Measurements from ENCODE around the gene TPGS1. TPM values are rescaled to one million over a fixed set of nuclear protein-coding genes. Genes with fewer than 3 reads are reported as not detected.
"Not testable (repeated sequence)": the region's sequence is repeated elsewhere in the genome, so short reads cannot be mapped to it uniquely, and the experiment has no call there.

Gene TPGS1
- total RNA-seq, 1 donor from 2014 or later, result 15.6 TPM

- no peak for DNase-seq
Measured at GRCh38 chr19:478236-478903, 28.9 kb upstream of the TPGS1 start.

DNA sequence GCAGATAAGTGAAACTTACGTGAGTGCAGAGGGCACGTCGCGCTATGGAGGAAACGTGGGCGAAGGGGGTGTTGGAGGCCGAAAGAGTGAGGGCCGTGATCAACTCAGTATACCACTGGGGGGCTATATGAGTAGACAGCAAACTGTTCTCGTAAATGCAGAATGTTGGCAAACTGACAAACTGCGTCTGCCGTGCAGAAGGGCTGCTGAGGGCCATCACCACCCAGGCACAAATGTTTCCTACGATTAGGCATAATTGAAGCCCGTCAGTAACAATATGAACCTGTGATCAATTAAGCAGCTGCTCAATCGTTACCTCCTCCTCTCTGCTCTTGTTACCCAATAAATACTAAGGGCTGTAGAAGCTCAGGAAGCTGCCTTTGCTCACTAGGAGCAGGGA is 28.3 kb upstream of the TPGS1 start:
- DNase-seq, result no peak

GRCh38 chr19:480016-480855 is 27.1 kb upstream of the TPGS1 start:
- peak; percentile 43 for DNase-seq

DNA sequence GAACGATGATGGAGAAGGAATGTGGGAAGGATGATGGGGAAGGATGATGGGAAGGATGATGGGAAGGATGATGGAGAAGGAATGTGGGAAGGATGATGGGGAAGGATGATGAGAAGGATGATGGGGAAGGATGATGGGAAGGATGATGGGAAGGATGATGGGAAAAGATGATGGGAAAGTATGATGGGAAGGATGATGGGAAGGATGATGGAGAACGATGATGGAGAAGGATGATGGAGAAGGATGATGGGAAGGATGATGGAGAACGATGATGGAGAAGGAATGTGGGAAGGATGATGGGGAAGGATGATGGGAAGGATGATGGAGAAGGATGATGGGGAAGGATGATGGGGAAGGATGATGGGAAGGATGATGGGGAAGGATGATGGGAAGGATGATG is 26.2 kb upstream of the TPGS1 start:
- not testable (repeated sequence) for DNase-seq

DNA sequence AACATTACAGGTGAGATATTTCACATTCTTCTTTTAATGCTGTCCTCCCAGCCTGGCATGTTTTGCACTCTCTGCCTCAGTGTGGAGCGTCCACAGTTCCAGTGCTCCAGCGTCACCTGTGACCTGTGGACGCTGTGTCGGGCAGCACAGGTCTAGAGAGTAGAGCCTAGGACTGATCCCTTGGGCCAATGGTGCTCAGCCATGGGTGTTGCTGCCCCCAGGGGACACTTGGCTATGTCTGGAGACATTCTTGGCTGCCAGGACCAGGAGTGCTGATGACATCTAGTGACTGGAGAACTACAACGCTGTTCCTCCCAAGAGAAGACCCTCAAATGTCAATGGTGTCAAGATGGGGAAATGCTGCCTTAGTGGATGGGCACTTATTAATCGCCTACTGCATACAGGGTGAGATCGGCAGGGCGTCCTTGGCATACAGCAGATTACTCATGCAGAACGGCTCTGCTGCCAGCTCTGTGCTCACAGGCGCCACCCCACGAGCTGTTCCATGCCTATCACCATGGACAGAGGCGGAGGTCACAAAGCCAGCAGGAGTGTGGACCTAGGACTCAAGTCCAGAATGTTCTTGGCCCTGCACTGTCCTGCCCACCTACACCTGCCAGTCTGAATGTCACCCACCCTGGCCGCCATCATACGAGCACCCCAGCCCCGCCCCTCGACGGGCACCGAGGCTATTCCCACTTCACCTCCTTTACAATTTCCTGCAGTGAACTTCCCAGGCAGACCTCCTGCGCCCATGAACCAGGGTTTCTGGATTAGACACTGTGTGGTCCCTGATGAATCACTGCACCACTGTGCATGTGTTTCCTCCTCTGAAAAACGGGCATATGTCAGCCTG is 24.9 kb upstream of the TPGS1 start:
- DNase-seq, result no peak

DNA sequence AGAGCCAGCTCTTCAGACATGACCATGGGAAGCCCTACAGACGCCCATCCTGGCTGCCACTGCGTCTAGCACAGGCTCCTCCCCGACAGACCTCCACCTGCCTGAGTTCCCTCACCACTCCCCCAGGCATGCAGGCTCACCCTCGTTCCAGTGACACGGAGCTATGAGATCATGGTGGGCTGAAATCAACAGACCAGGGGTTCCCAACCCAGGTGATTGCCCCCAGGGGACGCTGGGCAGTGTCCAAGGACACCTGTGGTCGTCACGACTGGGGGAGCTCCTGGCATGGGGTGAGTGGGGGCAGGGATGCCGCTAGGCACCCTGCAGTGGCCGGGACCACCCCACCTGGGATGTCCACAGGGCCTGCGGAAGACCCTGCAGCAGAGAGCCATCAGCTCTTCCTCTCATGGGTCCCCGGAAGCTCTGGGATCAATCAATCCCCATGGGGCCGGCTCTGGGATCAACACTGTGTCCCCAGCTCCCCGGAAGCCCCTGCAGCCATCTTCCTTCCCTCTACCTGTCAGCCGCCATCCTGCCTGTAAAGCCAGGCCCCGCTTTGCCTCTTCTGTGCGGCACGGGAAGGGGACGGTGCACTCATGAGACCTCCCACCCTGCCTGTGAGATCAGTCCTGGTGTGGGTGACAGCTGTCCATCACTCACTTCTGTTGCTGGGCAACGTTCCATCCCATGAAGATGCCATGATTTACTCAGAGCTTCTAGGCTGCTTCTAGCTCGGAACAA is 23.8 kb upstream of the TPGS1 start:
- no peak for DNase-seq

GRCh38 chr19:484494-484893 is 22.8 kb upstream of the TPGS1 start:
- DNase-seq, result no peak

DNA sequence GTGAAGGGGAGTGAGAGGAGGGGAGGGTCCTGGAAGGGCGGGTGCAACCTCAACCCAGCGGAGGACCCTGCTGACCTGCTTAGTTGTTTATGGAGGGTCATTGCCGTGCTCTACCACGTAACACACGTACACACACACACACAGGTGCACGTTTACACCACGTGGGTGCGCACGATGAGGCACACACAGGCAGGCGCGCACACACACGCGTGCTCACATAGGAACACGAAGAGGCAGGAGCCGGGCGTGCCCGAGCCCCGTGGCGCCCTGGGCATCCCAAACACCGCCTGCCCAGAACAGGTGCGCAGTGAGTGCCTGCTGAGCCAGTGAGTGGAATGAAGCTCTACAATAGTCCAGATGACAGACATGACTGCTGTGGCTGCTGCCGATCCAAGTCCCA is 22.2 kb upstream of the TPGS1 start:
- no peak for DNase-seq

DNA sequence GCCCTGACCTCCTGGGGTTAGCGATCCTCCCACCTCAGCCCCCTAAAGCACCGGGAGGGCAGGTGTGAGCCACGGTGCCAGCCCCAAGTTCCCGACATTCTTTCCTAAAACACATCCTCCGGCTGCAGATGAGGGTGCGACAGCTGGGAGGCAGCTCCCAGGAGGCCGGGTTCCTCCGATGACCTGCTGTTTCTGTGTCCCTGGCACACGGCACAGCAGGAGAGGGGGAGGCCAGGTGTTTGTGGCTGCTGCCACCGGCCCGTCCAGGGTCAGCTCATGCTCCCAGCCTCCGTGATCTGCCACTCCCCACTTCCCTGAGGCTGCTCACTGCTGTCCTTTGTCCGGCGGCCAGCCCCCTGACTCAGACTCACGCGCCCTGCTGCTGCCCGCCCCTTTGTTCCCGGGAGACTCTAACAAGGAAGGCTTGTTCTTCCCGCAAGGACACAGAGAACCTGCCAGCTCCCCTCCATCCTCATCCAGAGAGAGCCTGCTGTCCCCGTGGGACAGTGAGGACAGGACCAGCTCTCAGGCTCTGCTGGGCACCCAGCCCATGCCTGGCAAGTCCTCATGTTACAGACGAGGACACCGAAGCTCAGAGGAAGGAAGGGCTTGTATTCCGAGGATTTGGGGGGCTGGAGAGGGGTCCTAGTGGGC is 21.6 kb upstream of the TPGS1 start:
- DNase-seq, result peak; percentile 86

DNA sequence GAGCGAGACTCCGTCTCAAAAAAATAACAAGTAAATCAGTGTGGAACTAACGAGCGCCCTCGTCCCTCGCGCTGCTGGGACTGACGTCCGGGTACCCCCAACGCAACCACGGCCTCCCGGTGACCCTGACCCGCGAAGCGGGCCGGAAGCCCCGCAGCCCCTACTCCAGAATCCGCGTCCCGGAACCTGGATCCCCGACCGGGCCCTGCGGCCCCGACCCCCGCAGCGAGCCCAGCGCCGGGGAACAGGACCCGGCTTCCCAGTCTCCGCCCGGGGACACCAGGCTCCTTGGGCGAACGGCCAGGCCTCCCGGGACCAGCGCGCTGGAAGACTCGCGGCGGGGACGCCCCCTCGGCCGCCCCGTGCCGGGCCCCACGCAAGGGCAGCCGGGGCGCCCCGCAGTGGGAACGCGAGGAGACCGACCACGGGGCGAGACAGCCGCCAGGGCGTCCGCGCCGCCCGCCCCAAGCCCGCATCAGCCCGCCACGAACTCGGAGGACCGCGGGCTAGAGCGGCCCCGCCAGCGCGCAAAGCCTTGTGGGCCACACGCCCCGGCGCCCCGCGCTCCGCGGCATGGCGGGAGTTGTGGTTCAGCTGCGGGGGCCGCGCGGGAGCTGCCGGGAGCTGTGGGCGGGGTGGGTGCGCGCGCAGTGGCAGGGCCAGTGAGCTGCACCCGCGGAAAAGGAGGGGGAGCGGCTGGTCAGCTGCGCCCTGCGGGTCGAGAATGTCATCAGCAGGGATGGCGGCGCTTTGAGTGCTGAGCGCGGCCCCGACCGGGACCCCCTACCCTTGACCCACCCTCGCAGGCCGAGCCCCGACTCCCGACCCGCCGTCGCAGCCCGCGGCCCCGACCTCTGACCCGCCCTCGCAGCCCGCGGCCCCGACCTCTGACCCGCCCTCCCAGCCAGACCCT is 18.5 kb upstream of the TPGS1 start:
- DNase-seq, result peak; percentile 92

GRCh38 chr19:489418-490196 is 17.7 kb upstream of the TPGS1 start:
- DNase-seq, result peak; percentile 57

DNA sequence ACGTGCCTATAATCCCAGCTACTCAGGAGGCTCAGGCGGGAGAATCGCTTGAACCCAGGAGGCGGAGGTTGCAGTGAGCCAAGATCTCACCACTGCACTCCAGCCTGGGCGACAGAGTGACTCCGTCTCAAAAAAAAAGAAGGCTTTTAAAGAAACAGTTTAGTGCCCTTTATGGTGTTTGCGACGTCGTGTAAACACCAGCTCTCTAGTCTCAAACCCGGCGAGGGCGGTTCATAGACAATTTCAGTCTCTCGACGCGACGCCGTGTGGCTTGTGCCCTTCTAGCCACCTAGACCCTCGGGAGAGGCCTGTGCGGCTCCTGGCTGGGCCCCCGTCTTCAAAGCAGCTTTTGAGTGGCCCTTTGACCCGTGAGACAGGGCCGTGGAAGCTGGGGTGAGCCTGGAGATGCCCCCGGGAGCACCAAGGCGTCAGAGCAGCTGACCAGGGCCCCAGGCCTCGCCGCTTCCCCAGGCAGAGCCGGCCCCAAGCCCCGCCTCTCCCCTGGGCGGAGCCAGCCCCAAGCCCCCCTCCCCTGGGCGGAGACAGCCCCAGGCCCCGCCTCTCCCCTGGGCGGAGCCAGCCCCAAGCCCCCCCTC is 16.1 kb upstream of the TPGS1 start:
- no peak for DNase-seq

- no peak for DNase-seq
Measured at GRCh38 chr19:492091-492531, 15.2 kb upstream of the TPGS1 start.

- no peak for DNase-seq
Measured at GRCh38 chr19:493391-494170, 13.7 kb upstream of the TPGS1 start.

- no peak for DNase-seq
Measured at GRCh38 chr19:494171-495080, 12.9 kb upstream of the TPGS1 start.

DNA sequence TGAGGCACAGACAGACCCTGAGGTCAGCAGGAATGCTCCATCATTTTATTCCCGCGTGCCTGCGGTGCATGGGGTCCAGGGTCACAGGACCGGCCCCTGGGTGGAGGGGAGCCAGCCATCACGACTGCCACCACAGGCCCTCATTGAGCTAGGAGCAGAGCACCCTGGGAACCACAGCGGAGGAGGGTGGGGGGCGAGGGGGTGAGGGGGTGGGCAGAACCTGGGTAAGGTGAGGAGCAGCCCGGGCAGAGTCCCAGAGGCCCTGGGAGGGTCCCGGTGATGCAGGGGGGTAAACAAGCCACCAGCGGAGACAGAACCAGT is 12.3 kb upstream of the TPGS1 start:
- DNase-seq, result no peak

DNA sequence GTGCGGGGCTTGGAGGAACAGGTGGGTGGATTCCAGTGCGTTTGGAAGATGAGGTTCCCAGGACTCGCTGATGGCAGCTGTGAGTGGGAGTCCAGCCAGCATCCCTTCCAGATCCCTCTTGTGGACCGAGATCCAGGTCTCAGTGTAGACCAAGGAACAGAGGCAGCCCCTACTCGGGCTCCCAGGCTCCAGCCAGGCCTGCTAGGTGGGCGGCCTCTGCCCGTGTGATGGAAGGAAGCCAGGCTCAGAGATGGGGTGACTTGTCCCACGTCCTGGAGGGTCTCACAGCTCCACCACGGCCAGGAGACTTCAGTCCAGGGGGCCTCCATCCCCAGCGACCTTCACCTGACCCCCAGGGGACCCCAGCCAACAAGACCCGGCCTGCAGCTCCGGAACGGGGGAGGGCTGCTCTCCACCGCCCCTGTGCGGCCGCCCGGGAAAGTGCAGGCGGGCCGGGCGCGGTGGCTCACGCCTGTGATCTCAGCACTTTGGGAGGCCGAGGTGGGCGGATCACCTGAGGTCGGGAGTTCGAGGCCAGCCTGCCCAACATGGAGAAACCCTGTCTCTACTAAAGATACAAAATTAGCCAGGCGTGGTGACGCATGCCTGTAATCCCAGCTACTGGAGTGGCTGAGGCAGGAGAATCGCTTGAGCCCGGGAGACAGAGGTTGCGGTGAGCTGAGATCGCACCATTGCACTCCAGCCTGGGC is 11.7 kb upstream of the TPGS1 start:
- DNase-seq, result peak; percentile 54

All from occipital lobe (tissue), 2 donors.